Measurements from ENCODE around the gene RGS6. TPM values are rescaled to one million over a fixed set of nuclear protein-coding genes. Genes with fewer than 3 reads are reported as not detected.

Gene RGS6
- polyA plus RNA-seq, 3 donors = not detected

- Mint-ChIP-seq H3K9me3 (peaks cover 0 to 5% (median 2%) of the 10 kb centered on the region in 7 donors), H3K27me3 (ENCODE audit: low read depth in 3 of 3) (no peaks in the 10 kb centered on the region), H3K4me3 (no peak overlapping the region), H3K36me3 (no peaks in the 10 kb centered on the region), H3K27ac (no peak overlapping the region), H3K4me1 (no peaks in the 10 kb centered on the region)
- H3K4me2 ChIP-seq (replicated peaks; ENCODE audit: extremely low read depth, low read length, poor library complexity, severe bottlenecking) = no peak overlapping the region
- no peak overlapping the region for H3K27ac ChIP-seq (ENCODE audit: low read depth in 1 of 2, low read length in 2 of 2)
- H3K79me2 ChIP-seq (ENCODE audit: insufficient read depth, low read length) = no peaks in the 10 kb centered on the region
- H4K20me1 ChIP-seq (ENCODE audit: insufficient read depth, low read length) = no peaks in the 10 kb centered on the region
- no peak for TF ChIP-seq CTCF (IDR thresholded peaks at IDR 0.05)
- no peak overlapping the region for H2AFZ ChIP-seq (ENCODE audit: insufficient read depth, low read depth, low read length, poor library complexity, severe bottlenecking)
- H3K9ac ChIP-seq (ENCODE audit: insufficient read depth, low read length, poor library complexity, severe bottlenecking) = no peak overlapping the region
- no peaks in the 10 kb centered on the region for H3K9me3 ChIP-seq (replicated peaks in 1 of 2; ENCODE audit: control insufficient read depth in 1 of 2, insufficient read depth in 1 of 2, low read length in 2 of 2)
- DNase-seq = no peak
- H3K36me3 ChIP-seq (replicated peaks in 1 of 2; ENCODE audit: control insufficient read depth in 1 of 2, insufficient read depth in 2 of 2, low read length in 2 of 2) = no peaks in the 10 kb centered on the region
- intact Hi-C loops (cut with micrococcal nuclease) = no loop called here
- no peaks in the 10 kb centered on the region for H3K27me3 ChIP-seq (ENCODE audit: control insufficient read depth in 2 of 2, insufficient read depth in 2 of 2, low read length in 2 of 2)
- 100% methylated on average over 3 of the region's 7 CpGs for WGBS (ENCODE audit: insufficient coverage)
- H3K4me3 ChIP-seq (replicated peaks in 1 of 3; ENCODE audit: low read depth in 2 of 3, low read length in 3 of 3) = no peak overlapping the region
- no peaks in the 10 kb centered on the region for H3K4me1 ChIP-seq (ENCODE audit: control insufficient read depth in 1 of 2, insufficient read depth in 2 of 2, low read length in 2 of 2)
These were observed 179.7 kb downstream of the RGS6 start for GRCh38 chr14:72111911-72112310.

GRCh38 chr14:72118841-72119240 is 186.6 kb downstream of the RGS6 start:
- H3K36me3 Mint-ChIP-seq = no peaks in the 10 kb centered on the region
- intact Hi-C loops (cut with micrococcal nuclease) = no loop called here
- Histone ChIP-seq H3K4me1 (ENCODE audit: control insufficient read depth in 1 of 2, insufficient read depth in 2 of 2, low read length in 2 of 2) (no peaks in the 10 kb centered on the region), H3K27me3 (ENCODE audit: control insufficient read depth in 2 of 2, insufficient read depth in 2 of 2, low read length in 2 of 2) (no peaks in the 10 kb centered on the region), H3K9me3 (replicated peaks in 1 of 2; ENCODE audit: control insufficient read depth in 1 of 2, insufficient read depth in 1 of 2, low read length in 2 of 2) (no peaks in the 10 kb centered on the region), H2AFZ (ENCODE audit: insufficient read depth, low read depth, low read length, poor library complexity, severe bottlenecking) (no peak overlapping the region), H3K79me2 (ENCODE audit: insufficient read depth, low read length) (no peaks in the 10 kb centered on the region), H4K20me1 (ENCODE audit: insufficient read depth, low read length) (no peaks in the 10 kb centered on the region), H3K36me3 (replicated peaks in 1 of 2; ENCODE audit: control insufficient read depth in 1 of 2, insufficient read depth in 2 of 2, low read length in 2 of 2) (no peaks in the 10 kb centered on the region), H3K4me3 (replicated peaks in 1 of 3; ENCODE audit: low read depth in 2 of 3, low read length in 3 of 3) (no peak overlapping the region), H3K27ac (ENCODE audit: low read depth in 1 of 2, low read length in 2 of 2) (no peak overlapping the region), H3K9ac (ENCODE audit: insufficient read depth, low read length, poor library complexity, severe bottlenecking) (no peak overlapping the region), H3K4me2 (replicated peaks; ENCODE audit: extremely low read depth, low read length, poor library complexity, severe bottlenecking) (no peak overlapping the region)
- no peak overlapping the region for H3K4me3 Mint-ChIP-seq
- DNase-seq = no peak
- no peaks in the 10 kb centered on the region for H3K27me3 Mint-ChIP-seq (ENCODE audit: low read depth in 3 of 3)
- 89% methylated on average over 3 of the region's 3 CpGs for WGBS (ENCODE audit: insufficient coverage)
- H3K27ac Mint-ChIP-seq = no peak overlapping the region
- H3K9me3 Mint-ChIP-seq = peaks cover 0 to 3% (median 0%) of the 10 kb centered on the region in 7 donors
- no peaks in the 10 kb centered on the region for H3K4me1 Mint-ChIP-seq
- no peak for TF ChIP-seq CTCF (IDR thresholded peaks at IDR 0.05)
